ENCODE results near the gene GLOD4.
A peak's percentile ranks its signal among the peaks of the same experiment; 100 is the strongest.
"Not testable (repeated sequence)": the region's sequence is repeated elsewhere in the genome, so short reads cannot be mapped to it uniquely, and the experiment has no call there.

Gene GLOD4, protein sequence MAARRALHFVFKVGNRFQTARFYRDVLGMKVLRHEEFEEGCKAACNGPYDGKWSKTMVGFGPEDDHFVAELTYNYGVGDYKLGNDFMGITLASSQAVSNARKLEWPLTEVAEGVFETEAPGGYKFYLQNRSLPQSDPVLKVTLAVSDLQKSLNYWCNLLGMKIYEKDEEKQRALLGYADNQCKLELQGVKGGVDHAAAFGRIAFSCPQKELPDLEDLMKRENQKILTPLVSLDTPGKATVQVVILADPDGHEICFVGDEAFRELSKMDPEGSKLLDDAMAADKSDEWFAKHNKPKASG

DNA sequence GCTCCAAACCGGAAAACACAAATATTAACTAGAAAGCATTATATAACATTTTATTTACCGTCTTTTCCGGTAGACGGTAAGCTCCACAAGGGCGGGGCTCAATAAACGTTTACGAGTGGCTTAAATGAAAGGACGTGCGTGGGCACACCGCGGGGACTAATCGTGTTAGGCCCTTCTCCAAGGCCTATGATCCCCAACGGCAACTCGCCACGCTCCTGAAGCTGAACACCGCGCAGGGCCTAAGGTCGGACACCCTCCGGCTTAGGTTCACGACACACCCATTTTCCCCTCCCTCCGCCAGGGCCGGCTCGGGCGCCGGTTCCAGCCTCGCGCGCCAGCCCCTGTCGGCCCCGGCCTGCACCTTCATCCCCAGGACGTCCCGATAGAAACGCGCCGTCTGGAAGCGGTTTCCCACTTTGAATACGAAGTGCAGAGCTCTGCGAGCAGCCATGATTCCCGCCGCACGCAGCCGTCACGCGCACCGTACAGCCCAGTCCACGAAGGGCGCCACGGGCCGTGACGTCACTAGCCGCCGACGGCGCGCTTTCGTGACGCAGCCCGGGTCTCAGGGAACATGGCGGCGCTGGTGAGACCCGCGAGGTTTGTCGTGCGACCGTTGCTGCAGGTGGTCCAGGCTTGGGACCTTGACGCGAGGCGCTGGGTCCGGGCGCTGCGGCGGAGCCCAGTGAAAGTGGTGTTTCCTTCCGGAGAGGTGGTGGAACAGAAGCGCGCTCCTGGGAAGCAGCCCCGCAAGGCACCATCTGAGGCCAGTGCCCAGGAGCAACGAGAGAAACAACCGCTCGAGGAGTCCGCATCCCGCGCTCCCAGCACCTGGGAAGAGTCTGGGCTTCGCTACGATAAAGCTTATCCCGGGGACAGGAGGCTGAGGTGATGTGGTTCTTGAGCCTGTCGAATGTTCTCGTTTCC lies at the start of gene GLOD4, which contains the start of gene MRM3:
GLOD4 (minus strand) TSS at position 476 of the 927 bp plus-strand sequence; CDS start at position 451, 25 bp downstream.
MRM3 (plus strand) TSS at position 549 of the 927 bp plus-strand sequence; CDS start at position 575, 26 bp downstream.
- no peak for FAIRE-seq
- TF ChIP-seq, protein P1, sequence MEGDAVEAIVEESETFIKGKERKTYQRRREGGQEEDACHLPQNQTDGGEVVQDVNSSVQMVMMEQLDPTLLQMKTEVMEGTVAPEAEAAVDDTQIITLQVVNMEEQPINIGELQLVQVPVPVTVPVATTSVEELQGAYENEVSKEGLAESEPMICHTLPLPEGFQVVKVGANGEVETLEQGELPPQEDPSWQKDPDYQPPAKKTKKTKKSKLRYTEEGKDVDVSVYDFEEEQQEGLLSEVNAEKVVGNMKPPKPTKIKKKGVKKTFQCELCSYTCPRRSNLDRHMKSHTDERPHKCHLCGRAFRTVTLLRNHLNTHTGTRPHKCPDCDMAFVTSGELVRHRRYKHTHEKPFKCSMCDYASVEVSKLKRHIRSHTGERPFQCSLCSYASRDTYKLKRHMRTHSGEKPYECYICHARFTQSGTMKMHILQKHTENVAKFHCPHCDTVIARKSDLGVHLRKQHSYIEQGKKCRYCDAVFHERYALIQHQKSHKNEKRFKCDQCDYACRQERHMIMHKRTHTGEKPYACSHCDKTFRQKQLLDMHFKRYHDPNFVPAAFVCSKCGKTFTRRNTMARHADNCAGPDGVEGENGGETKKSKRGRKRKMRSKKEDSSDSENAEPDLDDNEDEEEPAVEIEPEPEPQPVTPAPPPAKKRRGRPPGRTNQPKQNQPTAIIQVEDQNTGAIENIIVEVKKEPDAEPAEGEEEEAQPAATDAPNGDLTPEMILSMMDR (IDR thresholded peaks at IDR 0.05; ENCODE audit: insufficient read depth, missing control alignments), result no peak
- DNase-seq (ENCODE audit: insufficient read length, low spot score), result peak; percentile 97

DNA sequence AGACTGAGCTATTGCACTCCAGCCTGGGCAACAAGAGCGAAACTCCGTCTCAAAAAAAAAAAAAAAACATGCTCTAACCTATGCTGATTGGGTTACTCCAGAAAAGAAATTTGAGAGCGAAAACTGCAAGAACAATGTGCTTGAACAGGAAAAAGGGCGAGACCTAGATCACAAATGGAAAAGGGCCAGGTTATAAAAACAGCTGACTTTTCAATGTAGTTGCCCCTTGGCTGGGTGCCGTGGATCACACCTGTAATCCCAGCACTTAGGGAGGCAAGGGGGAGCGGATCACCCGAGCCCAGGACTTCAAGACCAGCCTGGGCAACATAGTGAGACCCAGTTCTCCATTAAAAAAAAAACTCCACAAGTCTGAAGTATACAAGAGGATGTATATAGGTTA lies 48.9 kb upstream of the GLOD4 start:
- TF ChIP-seq, protein P1 (IDR thresholded peaks at IDR 0.05; ENCODE audit: insufficient read depth, missing control alignments), result no peak
- FAIRE-seq (no peak), DNase-seq (ENCODE audit: insufficient read length, low spot score) (no peak)

DNA sequence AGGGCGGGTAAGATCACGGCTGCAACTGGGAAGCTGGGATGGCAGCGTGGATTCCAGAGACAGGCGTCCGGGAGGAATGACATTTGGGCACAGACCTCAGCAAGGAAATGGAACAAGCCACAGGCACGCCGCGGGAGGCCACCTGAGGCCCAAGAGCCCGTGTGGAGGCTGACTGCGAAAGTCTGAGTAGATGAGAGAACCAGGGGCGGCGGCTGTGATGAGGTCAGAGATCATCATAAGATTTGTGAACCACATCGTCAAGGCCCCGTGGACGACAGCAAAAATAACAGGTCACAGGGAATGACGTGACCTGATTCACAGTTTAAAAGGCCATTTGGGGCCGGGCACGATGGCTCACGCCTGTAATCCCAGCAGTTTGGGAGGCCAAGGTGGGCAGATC lies 48.3 kb upstream of the GLOD4 start:
- DNase-seq (ENCODE audit: insufficient read length, low spot score), result no peak
- no peak for FAIRE-seq
- TF ChIP-seq, protein P1 (IDR thresholded peaks at IDR 0.05; ENCODE audit: insufficient read depth, missing control alignments), result no peak

DNA sequence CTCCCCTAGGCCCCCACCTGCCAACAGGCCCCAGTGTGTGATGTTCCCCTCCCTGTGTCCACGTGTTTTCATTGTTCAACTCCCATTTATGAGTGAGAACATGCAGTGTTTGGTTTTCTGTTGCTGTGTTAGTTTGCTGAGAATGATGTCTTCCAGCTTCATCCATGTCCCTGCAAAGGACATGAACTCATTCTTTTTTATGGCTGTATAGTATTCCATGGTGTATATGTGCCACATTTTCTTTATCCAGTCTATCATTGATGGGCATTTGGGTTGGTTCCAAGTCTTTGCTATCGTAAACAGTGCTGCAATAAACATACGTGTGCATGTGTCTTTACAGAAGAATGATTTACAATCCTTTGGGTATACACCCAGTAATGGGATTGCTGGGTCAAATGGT lies 47.5 kb upstream of the GLOD4 start:
- DNase-seq (ENCODE audit: insufficient read length, low spot score); FAIRE-seq: not testable (repeated sequence)

DNA sequence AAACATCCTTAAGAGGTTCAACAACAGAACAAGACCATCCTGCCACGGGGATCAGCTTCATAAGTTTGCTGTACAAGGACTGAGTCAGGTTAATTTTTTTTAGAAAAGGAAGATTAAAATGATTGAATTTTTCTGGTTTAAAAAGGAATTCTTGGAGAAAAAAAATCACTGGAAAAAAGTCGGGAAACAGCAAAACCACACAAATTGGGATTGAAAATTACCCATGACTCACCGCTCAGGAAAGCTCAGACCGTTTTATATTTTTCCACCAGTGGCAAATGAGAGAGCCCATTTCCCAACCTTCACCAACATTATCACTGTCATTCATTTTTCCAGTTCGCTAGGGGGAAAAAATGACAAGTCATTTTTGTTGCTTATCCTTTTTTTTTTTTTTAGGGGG lies 46.7 kb upstream of the GLOD4 start:
- no peak for DNase-seq (ENCODE audit: insufficient read length, low spot score)
- no peak for FAIRE-seq
- TF ChIP-seq, protein P1 (IDR thresholded peaks at IDR 0.05; ENCODE audit: insufficient read depth, missing control alignments), result no peak

DNA sequence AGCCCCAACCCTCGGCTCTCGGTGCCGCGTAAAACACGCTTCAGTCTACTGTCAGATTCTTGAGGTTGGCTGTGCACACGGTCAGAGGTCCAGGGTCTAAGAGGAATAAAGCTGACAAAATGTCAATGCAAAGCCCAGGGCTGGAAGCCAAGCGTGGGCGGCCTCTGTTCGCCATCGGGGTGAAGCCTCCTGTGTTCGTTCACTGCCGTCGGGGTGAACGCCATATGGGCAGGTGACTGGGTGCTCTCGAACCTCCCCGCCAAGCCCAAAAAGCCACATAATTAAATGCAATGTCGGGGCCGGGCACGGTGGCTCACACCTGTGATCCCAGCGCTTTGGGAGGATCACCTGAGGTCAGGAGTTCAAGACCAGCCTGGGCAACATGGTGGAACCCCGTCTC lies 44.7 kb upstream of the GLOD4 start:
- FAIRE-seq, result no peak

DNA sequence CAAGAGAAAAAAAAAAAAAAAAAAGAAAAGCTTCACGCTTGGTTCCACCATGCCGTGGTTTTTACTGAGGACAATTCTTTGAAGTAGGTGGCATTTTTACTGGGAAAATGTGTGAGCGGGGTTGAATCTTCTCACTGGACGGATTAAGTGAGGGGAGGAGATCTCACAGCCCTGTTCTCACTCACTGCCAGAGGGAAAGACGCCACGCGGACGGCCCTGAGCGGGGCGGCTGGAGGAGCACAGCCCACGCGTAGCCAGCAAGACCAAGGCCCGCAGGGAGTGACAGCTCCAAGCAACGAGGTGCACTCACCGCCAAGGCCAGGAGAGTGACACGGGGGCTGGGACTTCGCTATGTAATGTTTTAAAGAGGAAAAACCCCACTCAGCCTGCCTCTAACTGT lies 43.1 kb upstream of the GLOD4 start:
- no peak for DNase-seq (ENCODE audit: insufficient read length, low spot score)

More for the DNA sequence above, 44.7 kb upstream of the GLOD4 start:
- TF ChIP-seq, protein P1 (IDR thresholded peaks at IDR 0.05; ENCODE audit: insufficient read depth, missing control alignments), result no peak
- no peak for DNase-seq (ENCODE audit: insufficient read length, low spot score)

More for the DNA sequence above, 43.1 kb upstream of the GLOD4 start:
- TF ChIP-seq, protein P1 (IDR thresholded peaks at IDR 0.05; ENCODE audit: insufficient read depth, missing control alignments), result no peak
- FAIRE-seq, result no peak
